Neuronal stem cell (in vitro differentiated cells): ENCODE measurements around the gene SUSD1.

Source experiments
- DNase-seq: peaks from one replicate; pipeline ENCODE4 v3.0.0-alpha.2; 2013; ENCODE audit warnings: low spot score
- H2AFZ ChIP-seq: one replicate; pipeline ENCODE4 v1.6.1; 2013; ENCODE audit warnings: mild to moderate bottlenecking, low read length, inconsistent platforms
- H2AK5ac ChIP-seq: 2 replicates; pipeline ENCODE4 v1.6.1; 2013; ENCODE audit warnings: low read depth, mild to moderate bottlenecking, inconsistent platforms, low read length, moderate library complexity, mixed read lengths
- H2BK120ac ChIP-seq: 2 replicates; pipeline ENCODE4 v1.6.1; 2013; ENCODE audit warnings: low read depth, mild to moderate bottlenecking, inconsistent platforms, low read length, moderate library complexity, mixed read lengths
- H2BK12ac ChIP-seq: one replicate; pipeline ENCODE4 v1.6.1; 2013; ENCODE audit warnings: low read length, inconsistent platforms
- H2BK15ac ChIP-seq: 2 replicates; pipeline ENCODE4 v1.6.1; 2013; ENCODE audit warnings: mild to moderate bottlenecking, low read length, inconsistent platforms, mixed read lengths
- H2BK5ac ChIP-seq: one replicate; pipeline ENCODE4 v1.6.1; 2013; ENCODE audit warnings: inconsistent platforms, mild to moderate bottlenecking, low read length, moderate library complexity
- H3K14ac ChIP-seq: one replicate; pipeline ENCODE4 v1.6.1; 2013; ENCODE audit warnings: low read length, inconsistent platforms
- H3K18ac ChIP-seq: 2 replicates; pipeline ENCODE4 v1.6.1; 2013; ENCODE audit warnings: low read length, inconsistent platforms
- H3K23ac ChIP-seq: 2 replicates; pipeline ENCODE4 v1.6.1; 2013; ENCODE audit warnings: low read depth, mild to moderate bottlenecking, mixed read lengths, low read length, inconsistent platforms; ENCODE audit not compliant: poor library complexity
- H3K27ac ChIP-seq: replicated peaks from 3 replicates; pipeline ENCODE4 v1.5.1; 2013; ENCODE audit warnings: low read length, inconsistent platforms
- H3K27me3 ChIP-seq, 3 experiments: 2 replicates each; pipeline ENCODE4 v1.6.1; 2013; ENCODE audit warnings: low read length in 3 of 3, mild to moderate bottlenecking in 2 of 3, inconsistent platforms in 1 of 3, low read depth in 1 of 3, mixed read lengths in 1 of 3, moderate library complexity in 1 of 3; ENCODE audit not compliant: control insufficient read depth in 3 of 3, insufficient read depth in 3 of 3
- H3K36me3 ChIP-seq, 2 donors: replicated peaks in 1 of 2; 2 replicates each; pipeline ENCODE4 v1.6.1; 2013; ENCODE audit warnings: low read length in 2 of 2; ENCODE audit not compliant: control insufficient read depth in 2 of 2, insufficient read depth in 2 of 2
- H3K4ac ChIP-seq: 2 replicates; pipeline ENCODE4 v1.6.1; 2013; ENCODE audit warnings: inconsistent platforms, mild to moderate bottlenecking, low read length, moderate library complexity
- H3K4me1 ChIP-seq, 2 donors: 1 replicate in 1 of 2; 2 replicates in 1 of 2; pipeline ENCODE4 v1.6.1; 2013; ENCODE audit warnings: low read length in 2 of 2, low read depth in 1 of 2; ENCODE audit not compliant: control insufficient read depth in 2 of 2, insufficient read depth in 1 of 2
- H3K4me2 ChIP-seq: one replicate; pipeline ENCODE4 v1.6.1; 2013; ENCODE audit warnings: mild to moderate bottlenecking, low read length, inconsistent platforms; ENCODE audit not compliant: insufficient read depth, poor library complexity, severe bottlenecking
- H3K4me3 ChIP-seq, 2 donors: 2 replicates each; pipeline ENCODE4 v1.5.1; 2013; ENCODE audit warnings: low read length in 2 of 2, mild to moderate bottlenecking in 2 of 2, inconsistent platforms in 1 of 2, moderate library complexity in 1 of 2
- H3K79me1 ChIP-seq: one replicate; pipeline ENCODE4 v1.6.1; 2013; ENCODE audit warnings: low read depth, mild to moderate bottlenecking, inconsistent platforms, low read length, moderate library complexity
- H3K9ac ChIP-seq: one replicate; pipeline ENCODE4 v1.6.1; 2013; ENCODE audit warnings: mild to moderate bottlenecking, low read depth, low read length, inconsistent platforms; ENCODE audit not compliant: poor library complexity
- H3K9me3 ChIP-seq, 2 donors: replicated peaks in 1 of 2; 2 replicates each; pipeline versions ENCODE3 to v1.6.1; 2013; ENCODE audit warnings: low read length in 2 of 2, mild to moderate bottlenecking in 2 of 2, inconsistent platforms in 1 of 2, low read depth in 1 of 2, mixed read lengths in 1 of 2, moderate library complexity in 1 of 2; ENCODE audit not compliant: control insufficient read depth in 2 of 2, insufficient read depth in 1 of 2
- H4K8ac ChIP-seq: one replicate; pipeline ENCODE4 v1.6.1; 2013; ENCODE audit warnings: low read depth, mild to moderate bottlenecking, inconsistent platforms, low read length, moderate library complexity
- H4K91ac ChIP-seq: one replicate; pipeline ENCODE4 v1.6.1; 2013; ENCODE audit warnings: low read length, low read depth, mild to moderate bottlenecking, inconsistent platforms; ENCODE audit not compliant: poor library complexity
- WGBS, 2 donors: extraction: QIAGEN DNeasy Blood & Tissue Kit; methylation state at CpG; one replicate each; pipeline ENCODE4 v1.1.7; 2013; ENCODE audit warnings: missing lambda C conversion rate in 2 of 2, mixed read lengths in 1 of 2; ENCODE audit not compliant: insufficient read length in 2 of 2, insufficient replicate concordance in 1 of 2; ENCODE audit errors: extremely low coverage in 2 of 2; 5-methylcytosine and 5-hydroxymethylcytosine counted together

The SUSD1 gene

DNA sequence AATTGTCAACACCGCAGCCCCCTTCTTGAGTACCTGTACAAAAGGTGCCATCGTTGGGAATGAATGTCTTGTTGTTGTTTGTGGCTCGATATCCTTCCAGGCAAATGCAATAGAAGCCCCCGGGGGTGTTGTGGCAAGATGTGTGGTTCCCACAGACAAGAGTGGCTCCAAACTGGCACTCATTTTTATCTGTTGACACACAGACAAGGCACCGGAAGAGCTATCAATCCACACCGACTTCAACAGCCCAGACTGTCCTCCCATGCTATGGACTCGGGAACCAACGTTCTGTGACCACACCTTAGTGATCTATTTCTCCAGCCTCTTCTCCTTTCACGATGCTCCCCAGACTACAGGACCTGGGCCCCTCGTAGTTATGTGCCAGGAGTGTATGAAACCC is 25.9 kb downstream of the SUSD1 start:
- Histone ChIP-seq H3K27ac (no peak overlapping the region), H4K91ac (no peak overlapping the region), H2BK5ac (no peak overlapping the region), H3K4me1 (no peaks in the 10 kb centered on the region), H2BK12ac (no peak overlapping the region), H3K23ac (no peak overlapping the region), H3K4me2 (no peak overlapping the region), H3K36me3 (no peaks in the 10 kb centered on the region), H2BK15ac (no peak overlapping the region), H3K27me3 (no peaks in the 10 kb centered on the region), H4K8ac (no peak overlapping the region), H2AFZ (no peak overlapping the region), H3K79me1 (no peaks in the 10 kb centered on the region), H3K9me3 (no peaks in the 10 kb centered on the region), H3K14ac (no peak overlapping the region), H3K9ac (no peak overlapping the region), H2BK120ac (no peak overlapping the region), H2AK5ac (no peak overlapping the region), H3K4ac (no peak overlapping the region), H3K18ac (no peak overlapping the region), H3K4me3 (no peak overlapping the region)
- no peak for DNase-seq
- WGBS, 2 donors, result 100% methylated on average over 1 of the region's 10 CpGs; no CpG with 5 or more reads in 1 of the 2 donors

GRCh38 chr9:112145886-112146285 is 29.2 kb downstream of the SUSD1 start:
- Histone ChIP-seq H3K27me3 (no peaks in the 10 kb centered on the region), H2BK5ac (no peak overlapping the region), H3K4me3 (no peak overlapping the region), H2AFZ (no peak overlapping the region), H3K36me3 (no peaks in the 10 kb centered on the region), H2BK120ac (no peak overlapping the region), H3K4ac (no peak overlapping the region), H3K4me1 (no peaks in the 10 kb centered on the region), H3K18ac (no peak overlapping the region), H3K14ac (no peak overlapping the region), H3K9ac (no peak overlapping the region), H4K8ac (no peak overlapping the region), H3K9me3 (no peaks in the 10 kb centered on the region), H3K79me1 (no peaks in the 10 kb centered on the region), H4K91ac (no peak overlapping the region), H2AK5ac (no peak overlapping the region), H3K27ac (no peak overlapping the region), H3K23ac (no peak overlapping the region), H2BK15ac (no peak overlapping the region), H3K4me2 (no peak overlapping the region), H2BK12ac (no peak overlapping the region)
- no peak for DNase-seq
- WGBS, 2 donors, result no CpG with 5 or more reads among the region's 1 CpG

DNA sequence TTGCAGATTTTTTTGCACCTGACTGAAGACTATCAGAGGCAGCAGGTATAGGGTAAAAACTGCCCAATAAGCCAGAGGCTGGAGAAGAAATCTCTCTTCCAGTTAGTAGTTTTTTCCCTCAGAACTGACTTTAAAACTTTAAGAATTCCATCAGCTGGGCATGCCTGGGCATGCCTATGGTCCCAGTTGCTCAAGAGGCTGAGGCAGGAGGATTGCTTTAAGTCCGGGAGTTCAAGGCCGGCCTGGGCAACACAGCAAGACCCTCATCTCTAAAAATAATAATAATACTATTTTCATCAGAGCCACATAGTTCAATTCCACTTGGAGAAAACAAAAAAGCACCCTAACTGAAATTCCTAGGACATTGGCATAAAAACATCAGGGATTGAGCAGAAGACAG is 30.3 kb downstream of the SUSD1 start:
- Histone ChIP-seq H4K91ac (no peak overlapping the region), H2AK5ac (no peak overlapping the region), H2BK12ac (no peak overlapping the region), H3K18ac (no peak overlapping the region), H3K9ac (no peak overlapping the region), H3K4me2 (no peak overlapping the region), H3K4me1 (no peaks in the 10 kb centered on the region), H2BK15ac (no peak overlapping the region), H3K14ac (no peak overlapping the region), H3K36me3 (no peaks in the 10 kb centered on the region), H3K27me3 (no peaks in the 10 kb centered on the region), H3K4me3 (no peak overlapping the region), H2BK5ac (no peak overlapping the region), H3K4ac (no peak overlapping the region), H3K79me1 (no peaks in the 10 kb centered on the region), H3K27ac (no peak overlapping the region), H4K8ac (no peak overlapping the region), H2AFZ (no peak overlapping the region), H2BK120ac (no peak overlapping the region), H3K23ac (no peak overlapping the region), H3K9me3 (no peaks in the 10 kb centered on the region)
- no CpG with 5 or more reads among the region's 2 CpGs for WGBS, 2 donors
- DNase-seq, result no peak

DNA sequence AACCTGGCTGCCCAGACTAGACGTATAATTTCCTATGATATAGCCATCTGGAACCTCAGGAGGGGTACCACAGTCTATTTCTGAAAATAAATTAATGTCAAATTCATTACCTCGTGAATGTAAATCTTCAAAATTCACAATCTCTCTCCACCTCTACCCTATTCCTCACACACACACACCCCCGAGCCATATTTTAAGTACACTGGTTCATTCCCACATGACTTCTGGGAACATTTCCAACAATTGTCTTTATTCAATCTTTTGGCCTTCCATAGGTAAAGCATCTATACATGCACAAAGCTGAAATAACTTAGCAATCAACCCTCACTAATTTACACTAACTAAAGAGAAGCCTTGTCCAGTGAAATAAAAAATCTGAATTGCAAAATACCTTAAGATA is 32.7 kb downstream of the SUSD1 start:
- Histone ChIP-seq H3K4me1 (no peaks in the 10 kb centered on the region), H3K4me2 (no peak overlapping the region), H3K14ac (no peak overlapping the region), H3K27me3 (no peaks in the 10 kb centered on the region), H2BK12ac (no peak overlapping the region), H2AFZ (no peak overlapping the region), H2AK5ac (no peak overlapping the region), H2BK15ac (no peak overlapping the region), H3K36me3 (no peaks in the 10 kb centered on the region), H2BK5ac (no peak overlapping the region), H4K91ac (no peak overlapping the region), H3K27ac (no peak overlapping the region), H3K9me3 (no peaks in the 10 kb centered on the region), H3K18ac (no peak overlapping the region), H3K9ac (no peak overlapping the region), H3K4ac (no peak overlapping the region), H3K23ac (no peak overlapping the region), H3K4me3 (no peak overlapping the region), H2BK120ac (no peak overlapping the region), H4K8ac (no peak overlapping the region), H3K79me1 (no peaks in the 10 kb centered on the region)
- no peak for DNase-seq
- 100% methylated on average over 2 of the region's 3 CpGs; no CpG with 5 or more reads in 1 of the 2 donors for WGBS, 2 donors
